Fibroblast of villous mesenchyme (primary cell): Measurements from ENCODE around the gene PIKFYVE. TPM values are rescaled to one million over a fixed set of nuclear protein-coding genes. Genes with fewer than 3 reads are reported as not detected.
"Not testable (repeated sequence)": the region's sequence is repeated elsewhere in the genome, so short reads cannot be mapped to it uniquely, and the experiment has no call there.

Source experiments
- DNase-seq: peaks from one replicate; pipeline ENCODE4 v3.0.0-alpha.2; 2010; ENCODE audit warnings: low read depth
- H3K4me3 ChIP-seq: 2 replicates; pipeline ENCODE4 v1.5.1; 2011; ENCODE audit warnings: low read depth, mild to moderate bottlenecking, low read length
- total RNA-seq: library from RNA; depleted of rRNA; stranded (reverse); fragments of >200 nt; gene quantifications from 2 replicates; pipeline ENCODE4 v1.2.3, GENCODE V29; 2012
- TF ChIP-seq, protein P1 (sequence below): IDR thresholded peaks from 2 replicates; pipeline ENCODE4 v1.5.1; 2012; ENCODE audit warnings: low read depth, mild to moderate bottlenecking, low read length; ENCODE audit not compliant: insufficient read depth

The PIKFYVE gene
- total RNA-seq, 1 donor: 46.6 TPM

DNA sequence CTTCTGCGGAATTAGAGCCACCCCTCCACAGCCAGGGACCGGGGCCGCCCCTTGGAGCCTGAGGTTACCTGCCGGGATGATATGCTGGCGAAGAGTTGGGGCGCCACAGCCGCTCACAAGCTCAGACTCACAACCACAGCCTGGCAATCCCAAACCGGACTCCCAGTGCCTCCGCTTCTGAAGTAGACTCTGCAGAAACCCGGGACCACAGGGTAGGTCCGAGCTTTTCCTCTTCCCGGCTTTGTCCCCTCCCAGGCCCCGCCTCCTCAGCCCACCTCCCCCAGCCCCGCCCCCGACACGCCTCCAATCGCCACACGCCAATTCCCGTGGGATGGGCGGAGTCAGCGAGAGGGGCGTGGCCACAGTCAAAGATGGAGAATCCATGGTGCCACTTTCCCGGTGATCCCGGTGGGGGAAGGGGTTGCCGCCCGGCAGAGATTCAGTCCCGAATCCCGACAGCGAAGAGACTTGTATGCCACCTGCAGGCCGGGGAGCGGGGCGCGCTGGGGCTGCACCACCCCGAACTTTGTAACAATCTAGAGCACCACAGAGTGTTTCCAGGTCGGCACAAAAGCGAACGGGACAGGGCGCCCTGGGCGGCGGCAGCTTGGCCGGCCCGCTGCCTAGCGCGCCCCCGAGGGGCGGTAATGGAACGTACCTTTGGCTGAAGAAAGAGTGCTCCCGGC lies 11.0 kb upstream of the PIKFYVE start, which contains the start of gene IDH1:
Gene IDH1, minus strand, starts transcription at position 201 of the 686 bp plus-strand sequence. CDS start 3,520 bp downstream, outside the sequence.
- DNase-seq: peak; percentile 93
- peak within 1 kb of the TSS; percentile 72 for H3K4me3 ChIP-seq
- TF ChIP-seq, protein P1, sequence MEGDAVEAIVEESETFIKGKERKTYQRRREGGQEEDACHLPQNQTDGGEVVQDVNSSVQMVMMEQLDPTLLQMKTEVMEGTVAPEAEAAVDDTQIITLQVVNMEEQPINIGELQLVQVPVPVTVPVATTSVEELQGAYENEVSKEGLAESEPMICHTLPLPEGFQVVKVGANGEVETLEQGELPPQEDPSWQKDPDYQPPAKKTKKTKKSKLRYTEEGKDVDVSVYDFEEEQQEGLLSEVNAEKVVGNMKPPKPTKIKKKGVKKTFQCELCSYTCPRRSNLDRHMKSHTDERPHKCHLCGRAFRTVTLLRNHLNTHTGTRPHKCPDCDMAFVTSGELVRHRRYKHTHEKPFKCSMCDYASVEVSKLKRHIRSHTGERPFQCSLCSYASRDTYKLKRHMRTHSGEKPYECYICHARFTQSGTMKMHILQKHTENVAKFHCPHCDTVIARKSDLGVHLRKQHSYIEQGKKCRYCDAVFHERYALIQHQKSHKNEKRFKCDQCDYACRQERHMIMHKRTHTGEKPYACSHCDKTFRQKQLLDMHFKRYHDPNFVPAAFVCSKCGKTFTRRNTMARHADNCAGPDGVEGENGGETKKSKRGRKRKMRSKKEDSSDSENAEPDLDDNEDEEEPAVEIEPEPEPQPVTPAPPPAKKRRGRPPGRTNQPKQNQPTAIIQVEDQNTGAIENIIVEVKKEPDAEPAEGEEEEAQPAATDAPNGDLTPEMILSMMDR: peak; percentile 60

DNA sequence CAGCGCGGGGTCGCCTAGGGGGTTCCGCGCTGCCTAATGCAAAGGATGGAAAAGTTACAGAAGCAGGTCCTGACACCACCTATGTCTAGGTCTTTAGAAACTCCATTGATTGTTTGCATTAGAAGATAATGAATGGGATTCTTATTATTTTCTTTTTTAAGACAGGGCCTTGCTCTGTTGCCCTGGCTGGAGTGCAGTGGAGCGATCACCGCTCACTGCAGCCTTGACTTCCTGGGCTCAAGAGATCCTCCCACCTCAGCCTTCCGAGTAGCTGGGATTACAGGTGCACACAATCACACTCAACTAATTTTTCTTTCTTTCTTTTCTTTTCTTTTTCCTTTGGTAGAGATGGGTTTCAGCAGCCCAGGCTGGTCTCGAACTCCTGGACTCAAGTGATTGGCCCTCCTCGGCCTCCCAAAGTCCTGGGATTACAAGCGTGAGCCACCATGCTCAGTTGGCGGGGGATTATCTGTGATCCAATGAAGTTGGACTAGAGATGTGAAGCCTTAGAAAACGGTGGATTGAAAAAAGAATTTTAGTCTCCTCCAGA lies 10.4 kb upstream of the PIKFYVE start:
- TF ChIP-seq, protein P1: no peak
- DNase-seq: no peak
- peak overlapping the region; percentile 72 for H3K4me3 ChIP-seq

DNA sequence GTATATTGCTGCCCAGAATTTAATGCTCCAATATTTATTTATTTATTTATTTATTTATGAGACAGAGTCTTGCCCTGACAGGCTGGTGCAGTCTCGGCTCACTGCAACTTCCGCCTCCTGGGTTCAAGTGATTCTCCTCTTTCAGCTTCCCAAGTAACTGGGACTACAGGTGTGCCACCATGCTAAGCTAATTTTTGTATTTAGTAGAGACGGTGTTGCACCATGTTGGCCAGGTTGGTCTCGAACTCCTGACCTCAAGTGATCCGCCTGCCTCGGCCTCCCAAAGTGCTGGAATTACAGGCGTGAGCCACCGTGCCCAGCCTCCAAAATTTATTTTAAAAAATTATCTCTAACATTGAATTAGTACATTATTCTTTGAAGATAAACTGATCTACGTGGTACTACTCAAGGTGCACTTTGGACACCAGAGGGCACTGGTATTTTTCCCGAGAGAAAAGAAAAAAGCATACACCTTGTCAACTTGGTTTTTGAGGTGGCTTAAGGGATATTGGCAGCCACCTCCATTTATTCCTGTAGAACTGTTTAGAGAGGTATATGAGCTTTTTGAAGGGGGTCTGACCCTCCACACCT lies 9.8 kb upstream of the PIKFYVE start:
- DNase-seq: no peak
- TF ChIP-seq, protein P1: no peak
- no peak overlapping the region for H3K4me3 ChIP-seq

DNA sequence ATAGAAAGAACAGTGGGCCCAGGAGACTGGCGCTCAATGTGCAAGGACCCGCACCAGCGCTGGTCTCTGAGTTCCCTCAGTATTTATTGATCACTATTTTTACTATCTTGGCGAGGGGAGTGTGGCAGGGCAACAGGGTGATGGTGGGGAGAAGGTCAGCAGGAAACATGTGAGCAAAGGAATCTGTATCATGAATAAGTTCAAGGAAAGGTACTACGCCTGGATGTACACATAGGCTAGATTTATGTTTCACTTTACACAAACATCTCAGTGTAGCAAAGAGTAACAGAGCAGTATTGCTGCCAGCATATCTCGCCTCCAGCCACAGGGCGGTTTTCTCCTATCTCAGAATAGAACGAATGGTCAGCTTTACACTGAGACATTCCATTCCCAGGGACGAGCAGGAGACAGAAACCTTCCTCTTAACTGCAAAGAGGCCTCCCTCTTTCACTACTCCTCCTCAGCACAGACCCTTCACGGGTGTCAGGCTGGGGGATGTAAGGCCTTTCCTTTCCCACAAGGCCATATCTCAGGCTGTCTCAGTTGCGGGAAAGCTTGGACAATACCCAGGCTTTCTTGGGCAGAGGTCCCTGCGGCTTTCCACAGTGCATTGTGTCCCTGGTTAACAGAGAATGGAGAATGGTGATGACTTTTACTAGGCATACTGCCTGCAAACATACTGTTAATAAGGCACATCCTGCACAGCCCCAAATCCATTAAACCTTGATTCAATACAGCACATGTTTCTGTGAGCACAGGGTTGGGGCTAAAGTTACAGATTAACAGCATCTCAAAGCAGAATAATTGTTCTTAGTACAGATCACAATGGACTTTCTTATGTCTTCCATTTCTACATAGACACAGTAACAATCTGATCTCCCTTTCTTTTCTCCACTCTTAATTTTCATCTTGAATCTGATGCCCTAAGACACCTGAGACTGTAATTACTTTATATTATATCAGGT lies 8.9 kb upstream of the PIKFYVE start:
- DNase-seq: peak; percentile 50
- H3K4me3 ChIP-seq: not testable (repeated sequence)

DNA sequence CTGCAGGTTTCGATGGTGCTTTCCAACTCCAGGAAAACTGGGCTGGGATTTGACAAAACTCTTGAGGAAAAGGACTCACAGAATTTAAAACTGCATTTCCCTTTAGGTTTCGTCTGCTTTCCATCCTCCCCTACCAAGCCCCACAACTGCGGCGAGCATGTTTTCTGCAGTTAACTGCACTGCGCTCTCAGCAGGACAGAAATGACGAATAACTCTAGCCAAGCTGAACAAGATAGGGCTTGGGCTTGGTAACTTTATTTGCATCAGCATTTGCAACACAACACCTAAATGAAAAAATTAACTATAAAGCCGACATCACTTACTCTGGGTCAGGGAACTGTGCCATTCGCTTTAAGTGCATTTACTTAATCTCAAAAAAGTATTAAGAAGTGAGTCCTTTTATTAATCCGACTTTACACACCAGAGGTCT lies 669 bp upstream of the PIKFYVE start:
- H3K4me3 ChIP-seq: peak overlapping the region; percentile 86
- DNase-seq: peak; percentile 58
- TF ChIP-seq, protein P1: no peak

DNA sequence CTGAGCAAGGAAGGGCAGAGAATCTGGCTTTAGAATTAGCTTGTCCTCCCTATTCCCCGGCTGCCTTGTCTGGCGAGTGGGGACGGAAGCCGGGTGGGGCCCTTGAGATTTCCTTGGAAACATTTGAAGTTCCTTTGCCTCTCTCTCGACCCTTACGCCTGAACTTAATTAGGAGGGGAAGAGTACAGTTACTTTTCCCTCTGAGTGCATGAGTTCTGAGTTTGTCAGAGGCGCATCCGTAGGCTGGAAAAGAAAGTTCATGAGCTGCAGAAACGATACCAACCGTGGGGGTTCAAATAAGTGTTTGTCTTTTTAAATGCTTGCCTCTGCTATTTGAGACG lies 468 bp downstream of the PIKFYVE start:
- peak; percentile 49 for DNase-seq
- H3K4me3 ChIP-seq: peak overlapping the region; percentile 86
- TF ChIP-seq, protein P1: no peak
